HG02938 (cell line): ENCODE data around the gene IMPDH2.
A peak's percentile ranks its signal among the peaks of the same experiment; 100 is the strongest.
"Not testable (repeated sequence)": the region's sequence is repeated elsewhere in the genome, so short reads cannot be mapped to it uniquely, and the experiment has no call there.

Experiments used
- ATAC-seq: cut with Tn5 transposase; IDR thresholded peaks from one replicate; pipeline ENCODE4 v1.9.1; 2021; ENCODE audit warnings: mild to moderate bottlenecking, moderate library complexity; ENCODE audit not compliant: unreplicated experiment

The IMPDH2 gene

GRCh38 chr3:49021813-49022687 is 7.1 kb downstream of the IMPDH2 start, which contains the start of gene NDUFAF3:
Gene NDUFAF3, plus strand, starts transcription at chr3:49022121. Its CDS starts 24 bp downstream, at chr3:49022145.
- peak; percentile 44 for ATAC-seq

DNA sequence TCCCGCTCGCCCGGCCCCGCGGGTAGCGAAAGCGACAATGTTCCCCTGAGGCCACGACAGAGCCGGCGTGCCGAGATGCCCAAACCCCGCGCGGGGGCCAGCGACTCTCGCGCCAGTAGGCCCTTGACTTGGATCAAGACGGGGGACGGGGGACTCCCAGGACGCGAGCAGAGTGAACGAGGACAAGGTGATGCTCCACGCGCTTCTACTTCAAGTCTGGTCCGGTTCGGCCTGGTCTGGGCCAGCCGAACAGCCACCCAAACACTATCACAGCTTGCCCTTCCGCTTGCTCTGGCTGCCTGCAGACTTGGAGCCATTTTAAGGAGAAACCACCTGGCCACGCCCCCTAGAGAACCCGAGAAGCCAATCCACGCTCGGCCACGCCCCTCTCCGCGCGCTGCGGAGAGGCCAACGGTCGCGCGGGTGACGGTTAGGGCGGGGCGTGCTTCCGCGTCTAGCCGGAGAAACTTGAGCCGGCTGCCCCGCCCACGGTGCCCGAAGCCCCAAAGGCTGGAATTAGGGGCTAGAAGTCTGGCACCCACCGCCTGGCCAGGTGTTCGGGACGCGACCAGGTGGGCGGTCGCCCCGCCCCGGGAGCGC is 7.9 kb downstream of the IMPDH2 start:
- peak; percentile 56 for ATAC-seq

DNA sequence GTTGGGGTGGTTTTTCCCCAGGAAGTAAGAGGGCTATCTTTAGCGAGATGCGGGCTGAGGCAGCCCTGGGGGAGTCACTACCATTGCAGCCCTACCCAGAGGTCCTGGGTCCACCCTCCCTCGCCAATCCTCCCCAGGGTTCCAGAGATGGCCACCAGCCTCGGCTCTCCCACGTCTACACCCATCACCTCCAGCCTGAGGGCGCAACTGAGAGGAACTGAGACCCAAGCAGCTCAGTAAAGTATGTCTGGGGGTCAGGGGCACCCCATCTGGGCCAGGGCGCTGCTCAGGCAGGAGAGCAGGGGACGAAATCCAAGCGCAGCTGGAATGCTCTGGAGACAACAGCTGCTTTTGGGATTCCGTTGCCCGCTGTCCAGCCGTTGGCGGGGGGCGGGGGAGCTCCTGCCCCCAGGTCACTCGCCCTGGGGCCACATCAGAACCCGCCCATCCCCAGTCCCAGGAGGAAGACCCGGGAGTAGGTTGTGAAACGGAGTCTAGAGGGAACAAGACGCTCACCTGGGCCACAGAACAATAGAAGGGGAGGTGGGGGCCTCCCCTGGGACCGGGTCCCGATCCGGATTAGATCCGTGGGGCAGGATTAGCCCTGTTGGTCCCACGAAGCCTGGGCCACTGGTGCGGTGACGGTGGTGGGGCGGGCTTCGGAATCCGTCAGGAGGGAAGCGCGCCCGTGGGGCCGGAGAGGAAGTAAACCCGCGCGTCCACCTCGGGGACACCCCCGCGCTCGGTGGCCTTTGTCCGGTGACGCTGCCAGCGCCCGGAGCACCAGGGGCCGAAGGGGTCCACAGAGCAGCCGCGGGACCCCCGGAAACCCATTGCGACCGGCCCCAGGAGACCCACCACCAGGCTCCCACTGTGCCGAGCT is 8.6 kb downstream of the IMPDH2 start:
- no peak for ATAC-seq

- ATAC-seq, result no peak
Observed at GRCh38 chr3:49019941-49020329, 9.3 kb downstream of the IMPDH2 start.

DNA sequence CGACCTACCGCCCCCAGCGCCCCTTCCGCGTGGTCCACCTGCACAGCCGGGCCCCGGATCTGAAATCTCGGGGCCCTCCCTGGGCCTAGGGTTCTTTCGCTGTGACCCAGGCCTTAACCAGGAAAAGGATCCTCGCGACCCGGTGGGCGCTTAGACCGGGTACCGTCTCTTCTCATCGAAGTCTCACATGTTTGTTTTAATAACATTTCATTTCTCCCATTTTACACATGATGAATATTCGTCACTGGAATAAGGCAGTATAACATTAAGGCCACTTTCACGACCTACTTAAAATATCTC is 10.5 kb downstream of the IMPDH2 start:
- ATAC-seq, result no peak

- no peak for ATAC-seq
Observed at GRCh38 chr3:49017971-49018706, 11.1 kb downstream of the IMPDH2 start, which contains the start of gene DALRD3. Gene DALRD3, minus strand, starts transcription at chr3:49018580. Its CDS starts 16 bp downstream, at chr3:49018564.

- ATAC-seq, result no peak
Observed at GRCh38 chr3:49017229-49017970, 11.8 kb downstream of the IMPDH2 start.

DNA sequence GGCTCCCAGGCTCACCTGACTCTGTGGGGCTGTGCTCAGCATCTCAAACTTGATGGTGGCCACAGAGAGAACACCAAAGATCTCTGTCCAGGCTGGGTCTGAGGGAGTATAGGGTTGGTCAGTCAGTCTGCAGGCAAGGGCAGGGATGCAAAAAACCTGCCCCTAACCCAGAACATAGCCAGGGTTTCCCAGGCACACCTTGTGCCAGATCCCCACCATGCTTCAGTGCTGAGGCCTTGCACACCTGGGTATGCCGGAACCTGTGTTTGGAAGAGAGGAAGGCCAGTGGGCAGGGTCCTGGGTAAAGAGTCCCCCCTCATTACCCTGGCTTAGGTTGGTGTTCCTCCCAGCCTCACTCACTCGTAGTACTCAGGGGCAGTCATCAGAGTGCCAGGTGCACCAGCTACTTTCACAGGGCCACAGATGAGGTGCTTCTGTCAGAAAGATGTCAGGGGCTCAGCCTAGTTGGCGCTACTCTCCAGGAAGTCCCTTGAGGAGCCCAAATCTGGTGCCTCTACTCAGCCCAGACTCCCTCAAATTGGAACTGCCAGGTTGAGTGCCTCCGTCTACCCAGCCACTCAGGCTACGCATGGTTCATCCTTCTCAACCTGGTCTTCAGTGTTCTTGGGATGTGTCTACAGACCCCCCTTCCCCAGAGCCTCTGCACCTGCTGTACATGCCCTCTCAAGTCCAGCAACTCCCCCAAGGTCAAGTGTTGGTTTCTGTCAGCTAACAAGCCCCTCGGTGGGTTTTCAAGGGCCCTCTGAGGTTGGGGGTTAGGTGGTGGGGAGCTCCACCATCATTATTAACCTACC is 12.6 kb downstream of the IMPDH2 start:
- no peak for ATAC-seq

DNA sequence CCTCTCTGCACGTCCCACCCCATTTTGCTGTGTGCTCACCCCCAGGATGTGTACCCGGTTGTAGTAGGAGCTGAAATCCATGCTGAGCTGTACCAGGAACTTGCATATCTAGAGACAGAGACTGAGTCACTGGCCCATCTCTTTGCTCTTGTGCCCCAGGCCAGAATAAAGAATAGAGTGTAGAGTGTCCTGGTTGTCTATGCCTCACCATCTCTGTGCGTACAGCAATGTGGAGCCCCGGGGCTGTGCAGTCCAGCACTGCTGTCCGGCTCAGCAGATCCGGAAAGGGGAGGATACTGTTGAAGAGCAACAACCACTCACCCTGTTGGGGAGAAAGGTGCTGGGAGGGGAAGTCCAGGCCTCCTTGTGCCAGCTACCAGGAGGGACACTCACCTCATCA is 13.4 kb downstream of the IMPDH2 start:
- no peak for ATAC-seq

DNA sequence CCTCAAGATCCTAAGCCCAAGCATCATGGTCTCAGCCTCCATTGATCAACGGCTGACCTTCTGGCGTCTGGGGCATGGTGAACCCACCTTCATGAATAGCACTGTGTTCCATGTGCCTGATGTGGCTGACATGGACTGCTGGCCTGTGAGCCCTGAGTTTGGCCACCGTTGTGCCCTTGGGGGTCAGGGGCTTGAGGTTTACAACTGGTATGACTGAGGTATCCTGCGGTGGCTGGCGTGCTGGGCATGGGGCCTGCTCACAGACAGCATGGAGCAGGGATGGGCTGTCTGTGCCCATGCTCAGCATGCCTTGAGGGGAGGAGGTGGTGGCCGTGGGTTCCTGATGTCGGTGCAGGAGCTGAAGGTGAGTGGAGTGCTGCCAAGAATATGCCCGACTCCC is 14.1 kb downstream of the IMPDH2 start:
- ATAC-seq, result no peak

- ATAC-seq, result no peak
Observed at GRCh38 chr3:49013738-49014660, 15.2 kb downstream of the IMPDH2 start.

DNA sequence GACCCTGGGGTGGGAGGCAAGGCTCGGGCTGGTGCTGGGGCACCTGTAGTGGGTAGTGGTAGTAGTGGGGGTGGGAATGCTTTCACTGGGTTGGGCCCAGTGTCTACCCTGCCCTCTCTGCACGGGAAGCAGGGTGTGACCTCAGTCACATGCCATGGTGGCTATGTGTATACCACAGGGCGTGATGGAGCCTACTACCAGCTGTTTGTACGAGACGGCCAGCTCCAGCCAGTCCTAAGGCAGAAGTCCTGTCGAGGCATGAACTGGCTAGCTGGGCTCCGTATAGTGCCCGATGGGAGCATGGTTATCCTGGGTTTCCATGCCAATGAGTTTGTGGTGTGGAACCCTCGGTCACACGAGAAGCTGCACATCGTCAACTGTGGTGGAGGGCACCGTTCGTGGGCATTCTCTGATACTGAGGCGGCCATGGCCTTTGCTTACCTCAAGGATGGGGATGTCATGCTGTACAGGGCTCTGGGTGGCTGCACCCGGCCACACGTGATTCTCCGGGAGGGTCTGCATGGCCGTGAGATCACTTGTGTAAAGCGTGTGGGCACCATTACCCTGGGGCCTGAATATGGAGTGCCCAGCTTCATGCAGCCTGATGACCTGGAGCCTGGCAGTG is 16.0 kb downstream of the IMPDH2 start:
- ATAC-seq, result no peak

GRCh38 chr3:49012441-49013017 is 16.7 kb downstream of the IMPDH2 start:
- ATAC-seq, result no peak

GRCh38 chr3:49009396-49009795 is 19.8 kb downstream of the IMPDH2 start:
- ATAC-seq, result no peak

- ATAC-seq, result not testable (repeated sequence)
Observed at GRCh38 chr3:49008627-49009026, 20.6 kb downstream of the IMPDH2 start.

- peak; percentile 35 for ATAC-seq
Observed at GRCh38 chr3:49007771-49008528, 21.2 kb downstream of the IMPDH2 start.
